ENCODE data around the gene RIPOR3.

GRCh38 chr20:50541606-50542041 is 149.7 kb downstream of the RIPOR3 start:
- no peak for TF ChIP-seq TAF1 (IDR thresholded peaks at IDR 0.05; ENCODE audit: borderline replicate concordance, low read depth, low read length)
- no peak for TF ChIP-seq POLR2A (IDR thresholded peaks at IDR 0.05; ENCODE audit: low read depth, low read length)
